Ovary (tissue), 3 donors: ENCODE data around the gene NAA30.

ENCODE experiments used
- CTCF ChIP-seq, 3 donors: fragments of 450-650 bp in 2 of 3; fragments of 200-600 bp in 1 of 3; IDR thresholded peaks; one replicate each; pipeline versions ENCODE4 v1.5.1 to v1.8.0; 2016 to 2022; ENCODE audit warnings: antibody characterized with exemption in 3 of 3, mild to moderate bottlenecking in 1 of 3
- EP300 ChIP-seq: sonication (generic); formaldehyde crosslinking; IDR thresholded peaks from one replicate; pipeline ENCODE4 v1.6.1; 2017; ENCODE audit warnings: antibody characterized with exemption
- POLR2A ChIP-seq: fragments of 450-650 bp; IDR thresholded peaks from one replicate; pipeline ENCODE4 v1.6.1; 2017; ENCODE audit warnings: antibody characterized with exemption, mild to moderate bottlenecking, moderate library complexity
- donor health status: DM: no; HTN: no; CAD: no.

- TF ChIP-seq CTCF (IDR thresholded peaks at IDR 0.05): no peak
- no peak for TF ChIP-seq EP300
- no peak for TF ChIP-seq POLR2A
Observed at GRCh38 chr14:57388067-57388466, 2.3 kb upstream of the NAA30 start.
